Peyer's patch (tissue), 4 donors: ENCODE results near the gene CALML3. TPM values are rescaled to one million over a fixed set of nuclear protein-coding genes. Genes with fewer than 3 reads are reported as not detected.
A peak's percentile ranks its signal among the peaks of the same experiment; 100 is the strongest.

Experiments used
- DNase-seq, 3 donors: peaks; one replicate each; pipeline ENCODE4 v3.0.0-alpha.2; 2017 to 2019
- H3K27ac ChIP-seq, 4 donors: fragments of 200-600 bp; sonication (generic); one replicate each; pipeline ENCODE4 v1.5.1; 2016 to 2019
- H3K27me3 ChIP-seq, 2 donors: fragments of 200-600 bp; sonication (generic); one replicate each; pipeline ENCODE4 v1.5.1; 2019
- H3K36me3 ChIP-seq, 3 donors: fragments of 200-600 bp; sonication (generic); one replicate each; pipeline ENCODE4 v1.5.1; 2016 to 2019
- H3K4me1 ChIP-seq, 4 donors: fragments of 200-600 bp; sonication (generic); one replicate each; pipeline ENCODE4 v1.5.1; 2016 to 2019
- H3K4me3 ChIP-seq, 4 donors: fragments of 200-600 bp; sonication (generic); 1 replicate in 3 of 4; 2 replicates in 1 of 4; pipeline ENCODE4 v1.5.1; 2016 to 2019; ENCODE audit warnings: mild to moderate bottlenecking in 1 of 4
- H3K9me3 ChIP-seq, 4 donors: fragments of 200-600 bp; sonication (generic); one replicate each; pipeline ENCODE4 v1.5.1; 2016 to 2019; ENCODE audit warnings: mild to moderate bottlenecking in 1 of 4
- CTCF ChIP-seq, 6 experiments: fragments of 450-650 bp in 4 of 6; fragments of 200-600 bp in 2 of 6; sonication (generic) in 1 of 6; IDR thresholded peaks; one replicate each; pipeline ENCODE4 v1.5.1; 2017 to 2019; ENCODE audit warnings: antibody characterized with exemption in 6 of 6, mild to moderate bottlenecking in 3 of 6, moderate library complexity in 1 of 6
- POLR2A ChIP-seq, 2 donors: fragments of 450-650 bp; IDR thresholded peaks; one replicate each; pipeline ENCODE4 v1.5.1; 2017; ENCODE audit warnings: antibody characterized with exemption in 2 of 2, mild to moderate bottlenecking in 2 of 2, moderate library complexity in 2 of 2
- total RNA-seq, 4 donors: library from RNA; depleted of rRNA; stranded (reverse); fragments of >200 nt; gene quantifications; one replicate each; pipeline ENCODE4 v1.1.0, GENCODE V29; 2016

The CALML3 gene
- total RNA-seq, 4 donors from 2014 or later = not detected

DNA sequence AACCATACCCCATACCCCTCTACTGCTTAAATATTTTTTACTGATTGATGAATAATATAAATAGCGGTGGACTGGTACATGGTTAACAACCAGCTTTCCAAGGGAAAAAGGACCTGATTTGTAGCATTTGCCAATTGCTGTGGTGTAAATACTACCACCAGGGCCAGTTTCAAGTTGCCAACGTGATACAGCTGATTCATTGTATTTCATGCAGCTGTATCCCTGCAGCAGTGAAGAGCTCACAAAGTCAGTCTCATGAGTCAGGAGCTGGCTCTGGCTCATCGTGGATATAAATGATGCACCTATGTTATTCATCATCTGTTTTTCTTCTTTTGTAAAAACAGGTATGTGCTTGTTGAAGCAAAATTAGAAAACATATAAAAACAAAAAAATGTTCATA, 40.6 kb upstream of the CALML3 start:
- H3K4me1 ChIP-seq = no peaks in the 10 kb centered on the region
- H3K4me3 ChIP-seq = no peak overlapping the region
- no peaks in the 10 kb centered on the region for H3K27me3 ChIP-seq
- no peak overlapping the region for H3K27ac ChIP-seq
- H3K36me3 ChIP-seq = no peaks in the 10 kb centered on the region
- TF ChIP-seq POLR2A (IDR thresholded peaks at IDR 0.05) (no peak), CTCF (IDR thresholded peaks at IDR 0.05) (no peak)
- no peaks in the 10 kb centered on the region for H3K9me3 ChIP-seq
- DNase-seq = no peak

DNA sequence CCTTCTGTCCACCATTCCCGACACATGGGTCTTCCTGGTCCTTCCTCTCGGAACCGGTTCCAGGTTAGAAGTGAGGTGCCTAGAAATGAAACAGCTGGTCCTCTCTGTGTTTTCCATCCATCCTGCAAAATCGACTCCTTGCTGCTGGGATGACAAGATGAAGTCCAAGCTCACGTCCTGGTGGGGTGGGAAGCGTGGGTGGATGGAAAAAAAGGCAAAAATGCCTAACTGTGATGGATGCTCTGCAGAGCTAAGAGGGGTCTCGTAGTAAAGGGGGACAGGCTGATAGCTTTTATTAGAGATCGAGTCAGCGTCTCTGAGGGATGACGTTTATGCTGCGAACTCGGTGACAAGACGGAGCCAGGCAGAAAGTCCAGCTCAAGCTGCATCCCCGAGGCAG, 39.5 kb upstream of the CALML3 start:
- Histone ChIP-seq H3K27ac (no peak overlapping the region), H3K27me3 (no peaks in the 10 kb centered on the region), H3K4me1 (no peaks in the 10 kb centered on the region), H3K36me3 (no peaks in the 10 kb centered on the region), H3K4me3 (no peak overlapping the region), H3K9me3 (no peaks in the 10 kb centered on the region)
- TF ChIP-seq POLR2A (IDR thresholded peaks at IDR 0.05) = no peak
- no peak for TF ChIP-seq CTCF (IDR thresholded peaks at IDR 0.05)
- no peak for DNase-seq

DNA sequence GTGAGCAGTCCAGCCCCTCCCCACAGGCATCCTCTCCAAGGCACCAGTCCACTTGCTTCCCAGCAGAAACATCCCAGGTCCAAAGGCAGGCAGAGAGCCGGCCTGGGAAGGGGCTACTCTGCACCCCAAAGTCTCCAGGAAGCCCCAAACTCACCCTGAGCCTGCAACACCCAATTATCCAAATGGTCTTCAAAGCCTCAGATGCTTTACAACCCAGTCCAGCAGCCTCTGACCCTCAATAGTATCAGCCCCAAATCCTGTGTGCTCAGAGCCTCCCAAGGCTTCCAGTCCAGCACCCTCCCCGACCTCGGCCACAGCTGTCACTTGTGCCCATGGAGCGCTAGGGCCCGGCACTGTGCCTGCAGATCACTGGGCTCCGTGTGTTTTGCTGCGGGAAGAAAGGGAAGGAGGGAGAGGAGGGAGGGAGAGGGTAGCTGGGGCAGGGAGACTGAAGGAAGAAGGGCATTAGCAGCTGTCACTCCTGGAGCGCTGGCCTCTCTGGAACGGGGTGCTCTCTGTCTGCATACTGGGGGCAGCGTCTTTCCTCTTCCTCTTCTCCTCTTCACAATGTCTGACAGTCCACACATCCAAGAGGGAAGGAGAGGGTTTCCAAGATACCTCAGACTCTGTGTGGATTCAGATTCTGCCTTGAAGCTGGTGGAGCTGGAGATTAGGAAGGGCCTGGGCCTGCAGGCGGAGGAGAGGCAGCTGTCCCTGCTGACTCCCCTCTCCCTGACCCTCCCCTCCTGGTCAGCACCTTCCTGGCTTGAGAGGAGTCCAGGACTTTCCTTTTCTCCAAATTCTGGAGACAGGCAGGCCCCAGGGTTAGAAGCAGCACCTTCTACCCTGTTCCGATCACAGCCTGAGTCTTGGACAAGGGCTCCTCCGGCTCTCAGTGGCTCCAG, 38.6 kb upstream of the CALML3 start:
- no peaks in the 10 kb centered on the region for H3K36me3 ChIP-seq
- H3K4me1 ChIP-seq = no peaks in the 10 kb centered on the region
- no peaks in the 10 kb centered on the region for H3K27me3 ChIP-seq
- TF ChIP-seq CTCF (IDR thresholded peaks at IDR 0.05) (no peak), POLR2A (IDR thresholded peaks at IDR 0.05) (no peak)
- no peaks in the 10 kb centered on the region for H3K9me3 ChIP-seq
- peak in 1 of 3 donors; percentile 44 for DNase-seq
- H3K27ac ChIP-seq = no peak overlapping the region
- no peak overlapping the region for H3K4me3 ChIP-seq

DNA sequence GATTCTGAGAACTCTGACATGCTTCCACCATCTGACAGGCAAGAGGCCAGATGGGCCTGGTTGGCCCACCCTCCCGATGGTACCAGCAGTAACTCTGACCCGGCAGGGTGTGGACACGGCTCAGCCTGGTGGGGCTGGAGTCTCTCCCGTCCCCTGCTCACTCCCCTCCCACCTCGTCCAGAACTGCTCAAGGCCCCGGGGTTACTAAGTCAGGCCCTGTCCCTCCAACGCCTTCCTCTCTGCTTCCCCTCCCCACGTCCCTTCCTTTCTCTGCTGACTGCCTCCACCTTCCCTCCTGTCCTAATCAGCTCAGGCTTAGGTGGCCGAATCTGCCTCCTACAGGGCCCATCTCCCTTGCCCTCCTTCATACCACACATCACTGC, 37.9 kb upstream of the CALML3 start:
- no peaks in the 10 kb centered on the region for H3K9me3 ChIP-seq
- no peak overlapping the region for H3K27ac ChIP-seq
- DNase-seq = peak in 1 of 3 donors; percentile 38
- TF ChIP-seq POLR2A (IDR thresholded peaks at IDR 0.05) (no peak), CTCF (IDR thresholded peaks at IDR 0.05) (no peak)
- H3K36me3 ChIP-seq = no peaks in the 10 kb centered on the region
- no peak overlapping the region for H3K4me3 ChIP-seq
- no peaks in the 10 kb centered on the region for H3K27me3 ChIP-seq
- no peaks in the 10 kb centered on the region for H3K4me1 ChIP-seq

GRCh38 chr10:5488272-5489161, 36.2 kb upstream of the CALML3 start:
- TF ChIP-seq CTCF (IDR thresholded peaks at IDR 0.05) = peak in 2 of 6 experiments; percentile 16 to 32
- peak; percentile 31 to 67 for TF ChIP-seq POLR2A (IDR thresholded peaks at IDR 0.05)
- Histone ChIP-seq H3K27ac (peak overlapping the region in 3 of 4 donors; percentile 78 to 99 (median 98)), H3K27me3 (no peaks in the 10 kb centered on the region), H3K4me1 (no peaks in the 10 kb centered on the region), H3K36me3 (no peaks in the 10 kb centered on the region), H3K9me3 (no peaks in the 10 kb centered on the region), H3K4me3 (peak overlapping the region in 2 of 4 donors; percentile 28 to 41)
- DNase-seq = peak in 2 of 3 donors; percentile 92 to 93
